Adipose tissue (tissue), 3 donors: Measurements from ENCODE around the gene CYP2R1. TPM values are rescaled to one million over a fixed set of nuclear protein-coding genes. Genes with fewer than 3 reads are reported as not detected.

Source experiments
- H3K27ac ChIP-seq: one replicate; pipeline ENCODE4 v1.5.1; 2013; ENCODE audit warnings: low read depth, low read length
- WGBS, 3 donors: extraction: QIAGEN DNeasy Blood & Tissue Kit; methylation state at CpG; one replicate each; pipeline ENCODE4 v1.1.7; 2013; 5-methylcytosine and 5-hydroxymethylcytosine counted together
- polyA plus RNA-seq, 3 donors: library from polyadenylated mRNA; stranded (reverse); fragments of 200-250 nt; gene quantifications; one replicate each; pipeline ENCODE4 v1.2.3, GENCODE V29; 2013
- donor health status: healthy with polysubstance abuse.
- donor health status: Bipolar disorder and iron deficiency.
- donor health status: healthy.

CYP2R1 gene, protein sequence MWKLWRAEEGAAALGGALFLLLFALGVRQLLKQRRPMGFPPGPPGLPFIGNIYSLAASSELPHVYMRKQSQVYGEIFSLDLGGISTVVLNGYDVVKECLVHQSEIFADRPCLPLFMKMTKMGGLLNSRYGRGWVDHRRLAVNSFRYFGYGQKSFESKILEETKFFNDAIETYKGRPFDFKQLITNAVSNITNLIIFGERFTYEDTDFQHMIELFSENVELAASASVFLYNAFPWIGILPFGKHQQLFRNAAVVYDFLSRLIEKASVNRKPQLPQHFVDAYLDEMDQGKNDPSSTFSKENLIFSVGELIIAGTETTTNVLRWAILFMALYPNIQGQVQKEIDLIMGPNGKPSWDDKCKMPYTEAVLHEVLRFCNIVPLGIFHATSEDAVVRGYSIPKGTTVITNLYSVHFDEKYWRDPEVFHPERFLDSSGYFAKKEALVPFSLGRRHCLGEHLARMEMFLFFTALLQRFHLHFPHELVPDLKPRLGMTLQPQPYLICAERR
- 1 to 10 TPM; 4.5 to 6.3 (median 4.6) TPM for polyA plus RNA-seq

DNA sequence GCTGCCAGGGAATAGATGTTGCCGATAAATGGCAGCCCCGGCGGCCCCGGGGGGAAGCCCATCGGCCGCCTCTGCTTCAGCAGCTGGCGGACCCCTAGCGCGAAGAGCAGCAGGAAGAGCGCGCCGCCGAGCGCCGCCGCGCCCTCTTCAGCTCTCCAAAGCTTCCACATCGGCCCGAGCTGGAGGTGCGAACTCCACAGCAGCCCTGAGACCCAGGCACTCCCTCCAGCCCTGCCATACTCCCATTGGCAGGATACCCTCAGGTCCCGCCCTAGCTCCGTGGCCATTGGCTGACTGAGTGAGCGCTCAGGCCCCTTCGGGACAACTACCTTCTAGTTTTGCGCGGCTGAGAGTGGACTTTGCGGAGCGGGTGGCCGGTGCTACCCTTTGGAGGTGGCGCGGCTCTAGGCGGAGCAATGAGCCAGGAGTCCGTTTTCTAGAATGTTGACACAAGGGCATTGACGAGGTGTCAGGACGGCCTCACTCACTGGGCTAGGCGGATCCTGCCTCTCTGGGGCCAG, at the start of gene CYP2R1:
TSS of gene CYP2R1 (minus strand) at position 196 of the 521 bp plus-strand sequence. CDS start at position 170, 26 bp downstream.
- 0% methylated on average over 30 to 36 of the region's 36 CpGs for WGBS, 3 donors
- H3K27ac ChIP-seq, result peak within 1 kb of the TSS; percentile 34

- H3K27ac ChIP-seq, result no peak overlapping the region
- 41 to 67% (median 50%) methylated on average over 1 of the region's 1 CpG for WGBS, 3 donors
Observed at GRCh38 chr11:14938936-14939335, 46.9 kb upstream of the CYP2R1 start.

- no peak overlapping the region for H3K27ac ChIP-seq
- WGBS, 3 donors, result 52 to 94% (median 87%) methylated on average over 1 of the region's 1 CpG
Observed at GRCh38 chr11:14934641-14935351, 42.8 kb upstream of the CYP2R1 start.

DNA sequence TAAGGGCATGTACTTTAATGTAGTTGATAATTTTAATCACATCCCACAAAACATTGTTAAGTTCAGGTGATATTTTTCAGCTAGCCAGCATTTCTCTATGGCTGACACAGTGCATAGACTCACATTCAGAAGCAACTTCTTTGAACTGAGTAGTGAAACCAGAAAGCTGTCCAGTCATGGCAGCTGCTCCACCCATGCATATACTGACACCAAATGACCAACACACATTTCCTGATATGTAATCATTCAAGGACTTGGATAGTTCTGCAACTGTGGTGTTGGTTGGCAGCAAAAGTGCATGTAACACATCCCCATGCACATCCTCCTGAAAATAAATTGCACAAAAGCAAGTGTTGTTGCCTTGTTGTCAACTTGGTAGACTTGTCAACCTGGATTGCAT, 40.4 kb upstream of the CYP2R1 start:
- H3K27ac ChIP-seq, result no peak overlapping the region

DNA sequence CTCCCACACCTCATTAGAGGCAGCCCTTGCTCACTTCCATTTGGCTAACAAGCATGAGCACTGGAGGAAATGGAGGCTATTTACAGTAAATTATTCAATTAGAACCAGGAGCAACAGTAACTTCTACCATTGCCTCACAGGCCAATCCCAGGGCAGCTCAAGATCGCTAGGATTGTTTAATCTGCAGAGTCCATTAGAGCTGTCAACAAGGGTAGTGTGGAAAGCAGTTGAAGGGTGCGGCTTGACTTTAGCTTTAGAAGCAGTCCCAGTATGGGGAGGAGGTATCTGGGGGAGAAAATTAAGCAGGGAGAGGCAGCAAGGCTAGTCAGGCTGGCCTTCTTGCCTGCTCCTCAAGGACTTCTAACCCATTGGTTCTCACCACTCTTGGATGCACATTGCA, 38.3 kb upstream of the CYP2R1 start:
- 63 to 84% (median 76%) methylated on average over 2 of the region's 2 CpGs for WGBS, 3 donors
- H3K27ac ChIP-seq, result no peak overlapping the region

GRCh38 chr11:14927146-14927545, 35.1 kb upstream of the CYP2R1 start:
- no peak overlapping the region for H3K27ac ChIP-seq

GRCh38 chr11:14924318-14924717, 32.3 kb upstream of the CYP2R1 start:
- no peak overlapping the region for H3K27ac ChIP-seq
- WGBS, 3 donors, result 88 to 94% (median 90%) methylated on average over 3 of the region's 3 CpGs

DNA sequence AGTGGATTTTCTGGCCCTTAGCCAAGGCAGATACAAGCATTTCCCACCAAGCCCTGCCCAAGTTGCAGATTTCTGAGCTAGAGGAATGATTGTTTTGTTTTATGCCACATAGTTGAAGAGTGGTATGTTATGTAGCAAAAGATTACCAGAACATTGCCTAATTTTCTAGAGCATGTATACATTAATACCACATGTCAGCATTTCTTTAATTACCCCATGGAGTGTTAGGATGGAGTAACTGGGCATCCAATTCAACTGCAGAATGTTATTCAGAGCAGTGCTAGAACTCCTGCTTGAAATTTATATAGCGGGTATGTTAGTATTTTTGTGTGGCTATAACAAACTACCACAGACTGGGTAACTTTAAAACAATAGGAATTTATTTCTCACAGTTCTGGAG, 24.4 kb upstream of the CYP2R1 start:
- 91 to 94% (median 94%) methylated on average over 1 of the region's 1 CpG for WGBS, 3 donors
- no peak overlapping the region for H3K27ac ChIP-seq

DNA sequence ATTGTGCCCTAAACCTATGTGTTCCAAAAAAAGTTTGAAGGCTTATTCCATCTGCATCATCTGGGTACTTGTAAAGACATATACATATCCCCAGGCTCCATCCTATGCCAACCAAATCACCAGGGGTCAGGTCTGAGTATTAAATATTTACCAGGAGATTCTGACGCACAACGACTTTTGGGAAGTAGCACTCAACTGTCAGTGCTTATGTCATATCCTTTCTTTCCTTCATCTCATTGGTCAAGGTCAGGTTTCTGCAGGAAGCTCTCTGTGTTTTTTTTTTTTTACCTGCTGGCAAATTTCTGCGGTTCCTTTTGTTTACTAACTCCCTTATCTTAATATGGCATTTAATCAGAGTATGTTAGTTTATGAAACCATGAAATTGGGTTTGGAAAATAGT, 22.5 kb upstream of the CYP2R1 start:
- WGBS, 3 donors, result 52 to 59% (median 52%) methylated on average over 3 of the region's 3 CpGs
- H3K27ac ChIP-seq, result no peak overlapping the region

- no peak overlapping the region for H3K27ac ChIP-seq
- WGBS, 3 donors, result 23 to 57% (median 31%) methylated on average over 6 of the region's 6 CpGs
Observed at GRCh38 chr11:14908214-14908880, 16.3 kb upstream of the CYP2R1 start.

DNA sequence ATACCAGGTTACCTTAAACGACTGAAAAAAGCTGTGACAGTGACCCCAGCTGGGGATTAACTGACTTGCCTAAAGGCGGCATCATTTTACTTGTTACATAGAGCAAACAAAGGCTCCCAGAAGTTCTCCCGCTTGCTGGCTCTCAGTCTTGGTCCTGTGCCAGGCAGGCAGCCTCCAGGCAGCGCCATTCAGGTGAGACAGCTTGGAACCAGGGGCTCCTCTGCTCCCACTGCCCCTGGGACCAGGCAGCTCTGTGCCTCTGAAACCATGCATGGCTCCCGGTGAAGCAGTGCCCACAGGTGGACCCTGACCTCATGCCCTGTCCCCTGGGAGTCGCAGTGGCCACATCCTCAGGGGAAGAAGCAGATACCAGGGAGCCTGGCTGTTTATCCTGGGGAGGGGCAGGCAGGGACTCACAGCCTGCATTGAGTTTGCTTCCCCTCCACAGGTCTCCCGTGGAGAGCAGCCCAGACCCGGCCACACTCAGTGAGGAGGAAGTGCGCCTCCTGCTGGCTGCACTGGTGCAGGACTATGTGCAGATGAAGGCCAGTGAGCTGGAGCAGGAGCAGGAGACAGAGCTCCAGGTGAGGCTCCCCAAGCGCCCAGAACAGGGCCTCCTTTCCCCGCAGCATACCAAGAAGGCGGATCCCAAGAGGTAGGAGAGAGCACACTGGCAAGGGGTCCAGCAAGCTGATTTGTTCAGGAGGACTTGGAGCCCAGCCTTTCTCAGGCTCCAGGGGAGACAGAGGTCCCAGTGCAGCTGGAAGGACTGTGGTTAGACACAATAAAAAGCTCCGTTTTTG, 15.6 kb upstream of the CYP2R1 start:
- 25 to 33% (median 33%) methylated on average over 13 of the region's 13 CpGs for WGBS, 3 donors
- H3K27ac ChIP-seq, result no peak overlapping the region

GRCh38 chr11:14906993-14907392, 15.0 kb upstream of the CYP2R1 start:
- WGBS, 3 donors, result 88 to 94% (median 92%) methylated on average over 6 of the region's 6 CpGs
- H3K27ac ChIP-seq, result no peak overlapping the region

- no peak overlapping the region for H3K27ac ChIP-seq
- WGBS, 3 donors, result 78 to 85% (median 83%) methylated on average over 5 of the region's 5 CpGs
Observed at GRCh38 chr11:14906578-14906977, 14.5 kb upstream of the CYP2R1 start.

DNA sequence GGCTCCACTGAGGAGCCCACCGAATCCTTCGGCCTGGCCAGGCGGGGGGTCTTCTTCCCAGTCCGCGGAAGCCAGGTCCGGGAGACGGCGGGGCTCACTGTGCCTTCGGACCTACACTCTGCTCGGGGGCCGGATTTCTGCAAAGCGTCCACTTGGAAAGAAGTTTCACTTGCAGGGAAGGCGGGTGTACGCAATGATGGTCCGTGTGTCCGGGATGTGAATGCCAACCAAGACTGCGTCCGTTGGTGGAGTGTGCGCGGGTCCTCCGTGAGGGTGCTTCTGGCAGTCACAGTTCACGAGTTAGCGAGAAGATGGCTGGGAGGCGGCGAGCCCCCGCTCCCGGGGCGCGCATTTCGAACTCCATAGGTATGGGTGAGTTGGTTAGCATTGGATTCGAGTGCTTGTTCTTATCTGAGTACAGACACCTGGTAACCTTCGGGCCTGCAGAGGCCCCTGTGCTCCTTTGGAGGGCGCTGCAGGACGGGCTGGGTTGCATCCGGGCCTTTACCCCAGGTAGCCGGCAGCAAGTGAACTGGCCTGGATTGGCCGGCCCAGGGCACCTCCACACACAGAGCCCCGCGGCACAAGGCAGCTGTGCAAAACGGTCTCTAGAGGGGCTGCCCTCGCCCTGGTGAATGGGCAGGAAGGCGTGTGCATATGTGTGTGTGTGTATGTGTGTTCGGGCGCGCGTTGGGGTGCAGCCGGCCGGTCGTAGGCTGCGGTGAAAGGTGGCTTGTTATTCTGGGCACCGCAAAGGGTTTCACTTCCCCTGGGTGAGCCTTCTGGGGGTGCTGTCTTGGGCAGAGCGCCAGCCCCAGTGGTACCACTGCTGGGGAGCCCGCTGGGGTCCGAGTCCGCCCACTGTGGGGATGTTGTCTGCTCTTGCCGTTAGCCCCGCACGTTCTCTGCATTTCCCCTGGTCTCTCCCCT, 13.3 kb upstream of the CYP2R1 start:
- H3K27ac ChIP-seq, result no peak overlapping the region
- WGBS, 3 donors, result 2 to 11% (median 11%) methylated on average over 58 of the region's 58 CpGs

DNA sequence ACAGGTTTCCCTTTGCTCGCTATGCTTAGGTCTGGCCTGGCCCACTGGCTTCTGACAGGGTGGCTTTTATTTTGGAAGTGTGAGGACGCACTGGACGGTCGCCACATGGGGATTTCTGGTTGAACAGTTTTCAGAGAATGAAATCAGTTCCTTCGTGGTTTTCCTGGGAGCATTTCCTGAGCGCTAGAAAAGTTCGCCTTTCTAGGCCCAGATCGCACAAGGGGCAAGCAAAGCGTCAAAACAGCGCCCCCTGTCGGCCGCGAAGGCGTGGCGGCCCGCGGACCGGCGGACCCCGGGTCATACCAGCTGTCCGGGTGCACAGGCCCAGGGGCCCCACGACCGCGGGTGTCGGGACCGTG, 12.7 kb upstream of the CYP2R1 start:
- no peak overlapping the region for H3K27ac ChIP-seq
- 5 to 8% (median 6%) methylated on average over 26 of the region's 26 CpGs for WGBS, 3 donors

DNA sequence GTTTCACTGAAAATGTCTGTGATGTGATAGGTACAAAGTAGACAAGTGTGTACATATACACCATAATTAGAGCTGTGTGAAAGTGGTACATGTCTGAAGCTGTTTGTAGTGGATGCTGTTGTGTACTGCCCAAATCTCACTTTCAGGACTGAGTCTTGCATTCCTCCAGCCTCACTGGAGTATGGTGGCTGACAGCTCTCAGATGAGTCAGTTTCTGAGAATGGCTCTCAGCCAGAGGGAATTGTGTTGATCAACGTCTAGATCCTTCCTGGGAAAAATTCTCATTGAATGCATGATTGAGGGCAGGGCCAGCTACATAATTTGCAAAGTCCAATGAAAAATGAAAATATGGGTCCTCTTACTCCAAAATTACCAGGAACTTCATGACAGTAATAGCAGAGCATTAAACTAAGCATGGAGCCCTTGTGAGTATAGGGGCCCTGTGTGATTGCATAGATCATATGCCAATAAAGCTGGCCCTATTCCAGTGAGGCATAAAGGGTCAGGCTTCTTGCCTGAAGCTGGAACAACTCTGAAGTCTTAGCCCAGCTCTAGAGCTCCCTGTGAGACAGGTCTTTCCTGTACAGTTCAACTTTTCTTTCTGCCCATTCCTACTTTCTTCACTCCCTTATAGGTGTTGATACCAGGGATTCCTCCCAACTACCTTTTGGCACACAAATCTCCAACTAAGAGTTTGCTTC, 10.8 kb upstream of the CYP2R1 start:
- WGBS, 3 donors, result 36 to 45% (median 37%) methylated on average over 1 of the region's 1 CpG
- H3K27ac ChIP-seq, result no peak overlapping the region

GRCh38 chr11:14898906-14899305, 6.9 kb upstream of the CYP2R1 start:
- 56 to 70% (median 65%) methylated on average over 2 of the region's 2 CpGs for WGBS, 3 donors
- H3K27ac ChIP-seq, result no peak overlapping the region
